Spleen (tissue), 7 donors: Measurements from ENCODE around the gene NFIC.

Experiments
- POLR2A ChIP-seq, 3 donors: fragments of 450-650 bp; IDR thresholded peaks; one replicate each; pipeline ENCODE4 v1.5.1; 2017; ENCODE audit warnings: antibody characterized with exemption in 3 of 3, mild to moderate bottlenecking in 1 of 3
- POLR2AphosphoS5 ChIP-seq, 3 donors: sonication (generic); formaldehyde crosslinking; IDR thresholded peaks; one replicate each; pipeline ENCODE4 v1.5.1; 2017; ENCODE audit warnings: antibody characterized with exemption in 3 of 3
- TF ChIP-seq, protein P1 (sequence below), 11 experiments: fragments of 200-600 bp in 7 of 11; fragments of 450-650 bp in 4 of 11; sonication (generic) in 4 of 11; IDR thresholded peaks in 8 of 11; conservative IDR thresholded peaks in 3 of 11; 1 replicate in 7 of 11; 2 replicates in 4 of 11; pipeline versions ENCODE4 v1.4.0 to v1.8.0; 2016 to 2021; ENCODE audit warnings: antibody characterized with exemption in 11 of 11, inconsistent platforms in 4 of 11, mild to moderate bottlenecking in 1 of 11
- donor health status: DM: no; HTN: no; CAD: no; lungs with moderate emphysema.
- donor health status: DM: no; HTN: no; CAD: no.
- donor health status: DM: no; HTN: no; CAD: no.

DNA sequence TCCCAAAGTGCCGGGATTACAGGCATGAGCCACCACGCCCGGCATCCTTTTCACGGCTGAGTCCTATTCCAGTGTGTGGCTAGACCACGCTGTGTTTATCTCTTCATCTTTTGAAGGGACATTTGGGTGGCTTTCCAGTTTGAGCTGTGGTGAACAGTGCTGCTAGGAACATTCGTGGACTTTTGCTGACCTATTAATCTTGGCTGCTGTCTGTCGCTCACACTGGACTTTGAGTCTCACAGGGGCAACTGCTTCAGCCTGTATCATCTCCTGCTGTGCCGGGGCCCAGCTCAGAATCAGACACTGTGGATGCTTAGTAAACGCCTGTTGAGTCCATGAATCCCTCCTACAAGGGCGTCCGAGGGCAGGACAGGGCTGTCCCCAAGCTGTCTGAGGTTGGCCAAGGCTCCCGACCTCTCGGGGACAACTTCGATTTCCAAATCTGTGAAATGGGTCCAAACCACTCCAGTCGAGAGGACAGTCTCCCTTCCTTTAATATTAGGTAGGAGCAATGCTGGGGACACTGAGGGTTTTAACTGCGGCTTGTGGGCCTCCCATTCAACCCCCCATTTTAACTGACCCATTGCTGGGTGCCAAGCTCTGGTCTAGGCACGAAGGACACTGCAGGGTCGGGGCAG is 65.5 kb downstream of the NFIC start:
- TF ChIP-seq POLR2A (IDR thresholded peaks at IDR 0.05) (no peak), POLR2AphosphoS5 (IDR thresholded peaks at IDR 0.05) (no peak)
- TF ChIP-seq, protein P1, sequence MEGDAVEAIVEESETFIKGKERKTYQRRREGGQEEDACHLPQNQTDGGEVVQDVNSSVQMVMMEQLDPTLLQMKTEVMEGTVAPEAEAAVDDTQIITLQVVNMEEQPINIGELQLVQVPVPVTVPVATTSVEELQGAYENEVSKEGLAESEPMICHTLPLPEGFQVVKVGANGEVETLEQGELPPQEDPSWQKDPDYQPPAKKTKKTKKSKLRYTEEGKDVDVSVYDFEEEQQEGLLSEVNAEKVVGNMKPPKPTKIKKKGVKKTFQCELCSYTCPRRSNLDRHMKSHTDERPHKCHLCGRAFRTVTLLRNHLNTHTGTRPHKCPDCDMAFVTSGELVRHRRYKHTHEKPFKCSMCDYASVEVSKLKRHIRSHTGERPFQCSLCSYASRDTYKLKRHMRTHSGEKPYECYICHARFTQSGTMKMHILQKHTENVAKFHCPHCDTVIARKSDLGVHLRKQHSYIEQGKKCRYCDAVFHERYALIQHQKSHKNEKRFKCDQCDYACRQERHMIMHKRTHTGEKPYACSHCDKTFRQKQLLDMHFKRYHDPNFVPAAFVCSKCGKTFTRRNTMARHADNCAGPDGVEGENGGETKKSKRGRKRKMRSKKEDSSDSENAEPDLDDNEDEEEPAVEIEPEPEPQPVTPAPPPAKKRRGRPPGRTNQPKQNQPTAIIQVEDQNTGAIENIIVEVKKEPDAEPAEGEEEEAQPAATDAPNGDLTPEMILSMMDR (IDR thresholded peaks at IDR 0.05 in 8 of 11, conservative IDR thresholded peaks at IDR 0.05 in 3 of 11), result no peak
